Liver (tissue), 9 donors: ENCODE results near the gene ATF5. TPM values are rescaled to one million over a fixed set of nuclear protein-coding genes. Genes with fewer than 3 reads are reported as not detected.
"Not testable (repeated sequence)": the region's sequence is repeated elsewhere in the genome, so short reads cannot be mapped to it uniquely, and the experiment has no call there.

Source experiments
- DNase-seq: peaks from one replicate; pipeline ENCODE4 v3.0.0-alpha.2; 2017; ENCODE audit warnings: low spot score
- H3K27ac ChIP-seq, 2 donors: one replicate each; pipeline ENCODE4 v1.7.0; 2013; ENCODE audit warnings: inconsistent platforms in 2 of 2, low read length in 2 of 2, control low read depth in 1 of 2, low read depth in 1 of 2, mild to moderate bottlenecking in 1 of 2
- H3K27me3 ChIP-seq, 4 donors: one replicate each; pipeline versions ENCODE4 v1.6.1 to v1.7.0; 2013; ENCODE audit warnings: low read length in 3 of 4, inconsistent platforms in 1 of 4, mild to moderate bottlenecking in 1 of 4, moderate library complexity in 1 of 4; ENCODE audit not compliant: control insufficient read depth in 4 of 4, insufficient read depth in 4 of 4
- H3K36me3 ChIP-seq, 4 donors: one replicate each; pipeline versions ENCODE4 v1.6.1 to v1.7.0; 2013; ENCODE audit warnings: low read length in 3 of 4, mild to moderate bottlenecking in 3 of 4, low read depth in 1 of 4, moderate library complexity in 1 of 4; ENCODE audit not compliant: control insufficient read depth in 4 of 4, insufficient read depth in 3 of 4
- H3K4me1 ChIP-seq, 4 donors: one replicate each; pipeline versions ENCODE4 v1.6.1 to v1.7.0; 2013; ENCODE audit warnings: low read length in 3 of 4, mild to moderate bottlenecking in 3 of 4, moderate library complexity in 1 of 4; ENCODE audit not compliant: control insufficient read depth in 4 of 4, insufficient read depth in 4 of 4
- H3K4me3 ChIP-seq, 3 donors: one replicate each; pipeline versions ENCODE4 v1.6.1 to v1.7.0; 2013; ENCODE audit warnings: low read length in 3 of 3, control low read depth in 1 of 3, low read depth in 1 of 3, mild to moderate bottlenecking in 1 of 3
- H3K9ac ChIP-seq, 2 donors: one replicate each; pipeline ENCODE4 v1.7.0; 2013; ENCODE audit warnings: low read length in 2 of 2, mild to moderate bottlenecking in 2 of 2, moderate library complexity in 2 of 2, control low read depth in 1 of 2, low read depth in 1 of 2
- H3K9me3 ChIP-seq, 4 donors: one replicate each; pipeline versions ENCODE4 v1.6.1 to v1.7.0; 2013; ENCODE audit warnings: low read length in 3 of 4; ENCODE audit not compliant: control insufficient read depth in 4 of 4
- EGR1 ChIP-seq, 2 donors: IDR thresholded peaks; 2 replicates each; pipeline ENCODE4 v1.6.1; 2016 to 2018; ENCODE audit warnings: antibody characterized with exemption in 2 of 2, low read depth in 2 of 2
- FOXA2 ChIP-seq: IDR thresholded peaks from 2 replicates; pipeline ENCODE4 v1.6.1; 2016; ENCODE audit warnings: antibody characterized with exemption
- HNF4A ChIP-seq, 2 donors: conservative IDR thresholded peaks; 2 replicates each; pipeline ENCODE4 v1.6.1; 2016; ENCODE audit warnings: antibody characterized with exemption in 2 of 2, mild to moderate bottlenecking in 2 of 2
- HNF4G ChIP-seq: IDR thresholded peaks from 2 replicates; pipeline ENCODE4 v1.6.1; 2016; ENCODE audit warnings: antibody characterized with exemption
- JUND ChIP-seq, 2 donors: IDR thresholded peaks; 2 replicates each; pipeline ENCODE4 v1.6.1; 2016; ENCODE audit warnings: antibody characterized with exemption in 2 of 2
- MAX ChIP-seq: IDR thresholded peaks from 2 replicates; pipeline ENCODE4 v1.6.1; 2016; ENCODE audit warnings: antibody characterized with exemption
- RAD21 ChIP-seq, 2 donors: IDR thresholded peaks; 2 replicates each; pipeline ENCODE4 v1.6.1; 2016; ENCODE audit warnings: antibody characterized with exemption in 2 of 2, mild to moderate bottlenecking in 2 of 2
- REST ChIP-seq: IDR thresholded peaks from 2 replicates; pipeline ENCODE4 v1.6.1; 2016; ENCODE audit warnings: antibody characterized with exemption, mild to moderate bottlenecking
- RXRA ChIP-seq, 2 donors: IDR thresholded peaks; 2 replicates each; pipeline ENCODE4 v1.6.1; 2017 to 2018; ENCODE audit warnings: antibody characterized with exemption in 2 of 2, mild to moderate bottlenecking in 1 of 2
- SP1 ChIP-seq: IDR thresholded peaks from 2 replicates; pipeline ENCODE4 v1.6.1; 2018; ENCODE audit warnings: antibody characterized with exemption, mild to moderate bottlenecking
- TAF1 ChIP-seq: conservative IDR thresholded peaks from 2 replicates; pipeline ENCODE4 v1.6.1; 2016; ENCODE audit warnings: antibody characterized with exemption, mild to moderate bottlenecking
- ZBTB33 ChIP-seq: IDR thresholded peaks from 2 replicates; pipeline ENCODE4 v1.6.1; 2016; ENCODE audit warnings: antibody characterized with exemption
- WGBS: extraction: QIAGEN DNeasy Blood & Tissue Kit; methylation state at CpG from one replicate; pipeline ENCODE4 v1.1.7; 2013; 5-methylcytosine and 5-hydroxymethylcytosine counted together
- polyA plus RNA-seq, 2 donors: library from polyadenylated mRNA; stranded (reverse) in 1 of 2; unstranded in 1 of 2; fragments of 200-250 nt in 1 of 2; fragments of >200 nt in 1 of 2; fragmentation: Nextera tagmentation in 1 of 2; extraction: Ambion mirVana in 1 of 2; gene quantifications; one replicate each; pipeline versions ENCODE4 v1.2.1 to v1.2.3, GENCODE V29; 2013 to 2015
- total RNA-seq, 2 donors: library from RNA; depleted of rRNA; stranded (reverse); fragments of >200 nt; gene quantifications; one replicate each; pipeline ENCODE4 v1.2.3, GENCODE V29; 2014
- donor health status: healthy.
- donor health status: healthy.
- donor health status: healthy.
- donor health status: healthy.
- donor health status: healthy.

Gene ATF5
- total and polyA plus RNA-seq, 4 donors, result 42.3 to 2,086 (median 347) TPM

- not testable (repeated sequence) for H3K36me3 ChIP-seq, H3K9me3 ChIP-seq, H3K27me3 ChIP-seq, DNase-seq
- Histone ChIP-seq H3K4me3 (peak overlapping the region in 1 of 3 donors; percentile 54), H3K9ac (peak overlapping the region in 1 of 2 donors; percentile 48), H3K27ac (peak overlapping the region; percentile 96), H3K4me1 (peaks cover 13 to 49% (median 34%) of the 10 kb centered on the region in 4 donors)
- TF ChIP-seq REST, result peak; percentile 55
- TF ChIP-seq MAX, result peak; percentile 64
- WGBS, result 47% methylated on average over 13 of the region's 13 CpGs
These were observed 4.2 kb upstream of the ATF5 start for GRCh38 chr19:49924881-49925210.

GRCh38 chr19:49925486-49925885 is 3.5 kb upstream of the ATF5 start:
- H3K9me3 ChIP-seq, result no peaks in the 10 kb centered on the region
- TF ChIP-seq RAD21 (IDR thresholded peaks at IDR 0.05) (no peak), TAF1 (no peak), HNF4G (no peak), EGR1 (IDR thresholded peaks at IDR 0.05; ENCODE audit: low read depth in 2 of 2) (no peak), SP1 (no peak), JUND (IDR thresholded peaks at IDR 0.05) (no peak), HNF4A (conservative IDR thresholded peaks at IDR 0.05) (no peak), ZBTB33 (no peak), FOXA2 (no peak), RXRA (IDR thresholded peaks at IDR 0.05) (no peak), REST (no peak)
- H3K4me1 ChIP-seq, result peaks cover 14 to 48% (median 35%) of the 10 kb centered on the region in 4 donors
- 97% methylated on average over 5 of the region's 5 CpGs for WGBS
- no peak for DNase-seq
- no peaks in the 10 kb centered on the region for H3K36me3 ChIP-seq
- no peak overlapping the region for H3K9ac ChIP-seq
- H3K4me3 ChIP-seq, result no peak overlapping the region
- H3K27ac ChIP-seq, result peak overlapping the region; percentile 96
- no peaks in the 10 kb centered on the region for H3K27me3 ChIP-seq
